ENCODE results near the gene S100A10.

Gene S100A10

GRCh38 chr1:151960780-151961513 is 32.7 kb downstream of the S100A10 start:
- DNase-seq: no peak

- no peak for DNase-seq
These were observed 34.7 kb downstream of the S100A10 start for GRCh38 chr1:151958959-151959358.

GRCh38 chr1:151956957-151957497 is 36.6 kb downstream of the S100A10 start:
- no peak for DNase-seq

GRCh38 chr1:151953409-151954094 is 40.1 kb downstream of the S100A10 start:
- DNase-seq: no peak

GRCh38 chr1:151952811-151953210 is 40.8 kb downstream of the S100A10 start:
- no peak for DNase-seq

- no peak for DNase-seq
These were observed 44.1 kb downstream of the S100A10 start for GRCh38 chr1:151949371-151950193.

GRCh38 chr1:151948506-151948905 is 45.2 kb downstream of the S100A10 start:
- DNase-seq: no peak

GRCh38 chr1:151947140-151947539 is 46.5 kb downstream of the S100A10 start:
- no peak for DNase-seq

GRCh38 chr1:151945725-151946722 is 47.6 kb downstream of the S100A10 start:
- peak in 5 of 6 experiments; percentile 17 to 37 (median 35) for DNase-seq

GRCh38 chr1:151944857-151945575 is 48.6 kb downstream of the S100A10 start:
- DNase-seq: no peak

GRCh38 chr1:151944126-151944856 is 49.4 kb downstream of the S100A10 start:
- no peak for DNase-seq

GRCh38 chr1:151943591-151943990 is 50.1 kb downstream of the S100A10 start:
- no peak for DNase-seq

GRCh38 chr1:151942882-151943281 is 50.8 kb downstream of the S100A10 start:
- no peak for DNase-seq

- DNase-seq: no peak
These were observed 53.1 kb downstream of the S100A10 start for GRCh38 chr1:151940541-151940940.

GRCh38 chr1:151939779-151940178 is 53.9 kb downstream of the S100A10 start:
- no peak for DNase-seq

GRCh38 chr1:151939141-151939540 is 54.5 kb downstream of the S100A10 start:
- DNase-seq: no peak

GRCh38 chr1:151936653-151937052 is 57.0 kb downstream of the S100A10 start:
- no peak for DNase-seq

- no peak for DNase-seq
These were observed 57.6 kb downstream of the S100A10 start for GRCh38 chr1:151935894-151936602.

- DNase-seq: no peak
These were observed 58.5 kb downstream of the S100A10 start for GRCh38 chr1:151935154-151935553.

- DNase-seq: peak in 5 of 6 experiments; percentile 6 to 65 (median 16)
These were observed 59.6 kb downstream of the S100A10 start for GRCh38 chr1:151934048-151934493.

Data from stimulated activated naive CD4-positive, alpha-beta T cell (primary cell).